Fibroblast of lung (primary cell): Measurements from ENCODE around the gene ARHGEF4. TPM values are rescaled to one million over a fixed set of nuclear protein-coding genes. Genes with fewer than 3 reads are reported as not detected.

ENCODE experiments used
- DNase-seq, 2 donors: peaks; one replicate each; pipeline versions ENCODE4 v3.0.0 to v3.0.0-alpha.2; 2010; ENCODE audit warnings: low read depth in 2 of 2
- H2AFZ ChIP-seq: 2 replicates; pipeline ENCODE4 v1.5.1; 2012; ENCODE audit warnings: low read length, control low read depth, inconsistent platforms
- H3K27ac ChIP-seq: 2 replicates; pipeline ENCODE4 v1.5.1; 2011; ENCODE audit warnings: low read length, control low read depth; ENCODE audit not compliant: insufficient read depth
- H3K27me3 ChIP-seq: 2 replicates; pipeline ENCODE4 v1.5.1; 2011; ENCODE audit warnings: mild to moderate bottlenecking, low read length; ENCODE audit not compliant: control insufficient read depth, insufficient read depth
- H3K36me3 ChIP-seq: 2 replicates; pipeline ENCODE4 v1.5.1; 2011; ENCODE audit warnings: low read length; ENCODE audit not compliant: control insufficient read depth, insufficient read depth
- H3K4me1 ChIP-seq: 2 replicates; pipeline ENCODE4 v1.5.1; 2011; ENCODE audit warnings: low read length; ENCODE audit not compliant: control insufficient read depth, insufficient read depth; ENCODE audit errors: extremely low read depth
- H3K4me2 ChIP-seq: 2 replicates; pipeline ENCODE4 v1.5.1; 2011; ENCODE audit warnings: low read length, control low read depth; ENCODE audit not compliant: insufficient read depth; ENCODE audit errors: extremely low read depth
- H3K4me3 ChIP-seq, 4 experiments: fragments of 200-600 bp in 1 of 4; sonication (generic) in 1 of 4; replicated peaks in 1 of 4; 2 replicates each; pipeline ENCODE4 v1.5.1; 2011 to 2016; ENCODE audit warnings: low read length in 4 of 4, low read depth in 3 of 4, mild to moderate bottlenecking in 3 of 4, control low read depth in 2 of 4, inconsistent platforms in 1 of 4, mixed read lengths in 1 of 4; ENCODE audit not compliant: insufficient read depth in 1 of 4; ENCODE audit errors: control extremely low read depth in 1 of 4
- H3K79me2 ChIP-seq: 2 replicates; pipeline ENCODE4 v1.5.1; 2012; ENCODE audit warnings: mild to moderate bottlenecking, low read length, inconsistent platforms; ENCODE audit not compliant: control insufficient read depth, insufficient read depth
- H3K9ac ChIP-seq: 2 replicates; pipeline ENCODE4 v1.5.1; 2011; ENCODE audit warnings: mild to moderate bottlenecking, low read length, control low read depth; ENCODE audit not compliant: insufficient read depth
- H3K9me3 ChIP-seq: 2 replicates; pipeline ENCODE4 v1.5.1; 2012; ENCODE audit warnings: low read depth, low read length; ENCODE audit not compliant: control insufficient read depth, insufficient read depth
- H4K20me1 ChIP-seq: 2 replicates; pipeline ENCODE4 v1.5.1; 2011; ENCODE audit warnings: low read length; ENCODE audit not compliant: control insufficient read depth, insufficient read depth; ENCODE audit errors: extremely low read depth
- EZH2 ChIP-seq: IDR thresholded peaks from 2 replicates; pipeline ENCODE4 v1.5.1; 2012; ENCODE audit warnings: low read length, control low read depth, mild to moderate bottlenecking; ENCODE audit errors: missing control alignments
- polyA plus RNA-seq, 2 donors: library from polyadenylated mRNA; depleted of rRNA in 1 of 2; stranded (reverse) in 1 of 2; unstranded in 1 of 2; fragments of >200 nt; gene quantifications; 2 replicates each; pipeline ENCODE4 v1.2.1, GENCODE V29; 2011 to 2012; ENCODE audit warnings: missing spikeins in 1 of 2
- total RNA-seq: library from RNA; depleted of rRNA; stranded (reverse); fragments of >200 nt; gene quantifications from 2 replicates; pipeline ENCODE4 v1.2.1, GENCODE V29; 2014
- TF ChIP-seq, protein P1 (sequence below), 2 donors: IDR thresholded peaks in 1 of 2; conservative IDR thresholded peaks in 1 of 2; 1 replicate in 1 of 2; 2 replicates in 1 of 2; pipeline ENCODE4 v1.5.1; 2011 to 2012; ENCODE audit warnings: low read length in 2 of 2, control low read depth in 1 of 2, inconsistent platforms in 1 of 2, low read depth in 1 of 2, mild to moderate bottlenecking in 1 of 2

The ARHGEF4 gene
- total and polyA plus RNA-seq, 2 donors (not counting 1 experiment from before 2014, with no cell fraction given), result 0.05 to 0.83 TPM

GRCh38 chr2:130933501-130933900 lies 96.8 kb downstream of the ARHGEF4 start:
- H2AFZ ChIP-seq, result no peak overlapping the region
- H3K9me3 ChIP-seq, result no peaks in the 10 kb centered on the region
- no peaks in the 10 kb centered on the region for H3K4me1 ChIP-seq
- H3K27me3 ChIP-seq, result no peaks in the 10 kb centered on the region
- no peaks in the 10 kb centered on the region for H4K20me1 ChIP-seq
- no peak overlapping the region for H3K27ac ChIP-seq
- no peak overlapping the region for H3K9ac ChIP-seq
- no peak for DNase-seq
- H3K79me2 ChIP-seq, result no peaks in the 10 kb centered on the region
- H3K4me3 ChIP-seq, result no peak overlapping the region
- H3K36me3 ChIP-seq, result no peaks in the 10 kb centered on the region
- TF ChIP-seq EZH2, result no peak
- TF ChIP-seq, protein P1, sequence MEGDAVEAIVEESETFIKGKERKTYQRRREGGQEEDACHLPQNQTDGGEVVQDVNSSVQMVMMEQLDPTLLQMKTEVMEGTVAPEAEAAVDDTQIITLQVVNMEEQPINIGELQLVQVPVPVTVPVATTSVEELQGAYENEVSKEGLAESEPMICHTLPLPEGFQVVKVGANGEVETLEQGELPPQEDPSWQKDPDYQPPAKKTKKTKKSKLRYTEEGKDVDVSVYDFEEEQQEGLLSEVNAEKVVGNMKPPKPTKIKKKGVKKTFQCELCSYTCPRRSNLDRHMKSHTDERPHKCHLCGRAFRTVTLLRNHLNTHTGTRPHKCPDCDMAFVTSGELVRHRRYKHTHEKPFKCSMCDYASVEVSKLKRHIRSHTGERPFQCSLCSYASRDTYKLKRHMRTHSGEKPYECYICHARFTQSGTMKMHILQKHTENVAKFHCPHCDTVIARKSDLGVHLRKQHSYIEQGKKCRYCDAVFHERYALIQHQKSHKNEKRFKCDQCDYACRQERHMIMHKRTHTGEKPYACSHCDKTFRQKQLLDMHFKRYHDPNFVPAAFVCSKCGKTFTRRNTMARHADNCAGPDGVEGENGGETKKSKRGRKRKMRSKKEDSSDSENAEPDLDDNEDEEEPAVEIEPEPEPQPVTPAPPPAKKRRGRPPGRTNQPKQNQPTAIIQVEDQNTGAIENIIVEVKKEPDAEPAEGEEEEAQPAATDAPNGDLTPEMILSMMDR (conservative IDR thresholded peaks at IDR 0.05 in 1 of 2, IDR thresholded peaks at IDR 0.05 in 1 of 2; ENCODE audit: low read depth in 1 of 2, low read length in 2 of 2), result no peak
- H3K4me2 ChIP-seq, result no peak overlapping the region

- no peak for DNase-seq
- H3K4me1 ChIP-seq, result no peaks in the 10 kb centered on the region
- TF ChIP-seq EZH2, result no peak
- TF ChIP-seq, protein P1 (conservative IDR thresholded peaks at IDR 0.05 in 1 of 2, IDR thresholded peaks at IDR 0.05 in 1 of 2; ENCODE audit: low read depth in 1 of 2, low read length in 2 of 2), result no peak
- no peaks in the 10 kb centered on the region for H3K36me3 ChIP-seq
- H3K79me2 ChIP-seq, result no peaks in the 10 kb centered on the region
- H4K20me1 ChIP-seq, result no peaks in the 10 kb centered on the region
- H3K4me3 ChIP-seq, result no peak overlapping the region
- H2AFZ ChIP-seq, result no peak overlapping the region
- H3K27ac ChIP-seq, result no peak overlapping the region
- H3K9ac ChIP-seq, result no peak overlapping the region
- H3K9me3 ChIP-seq, result no peaks in the 10 kb centered on the region
- H3K27me3 ChIP-seq, result no peaks in the 10 kb centered on the region
- H3K4me2 ChIP-seq, result no peak overlapping the region
Measured at GRCh38 chr2:130936451-130936850, 99.7 kb downstream of the ARHGEF4 start.

DNA sequence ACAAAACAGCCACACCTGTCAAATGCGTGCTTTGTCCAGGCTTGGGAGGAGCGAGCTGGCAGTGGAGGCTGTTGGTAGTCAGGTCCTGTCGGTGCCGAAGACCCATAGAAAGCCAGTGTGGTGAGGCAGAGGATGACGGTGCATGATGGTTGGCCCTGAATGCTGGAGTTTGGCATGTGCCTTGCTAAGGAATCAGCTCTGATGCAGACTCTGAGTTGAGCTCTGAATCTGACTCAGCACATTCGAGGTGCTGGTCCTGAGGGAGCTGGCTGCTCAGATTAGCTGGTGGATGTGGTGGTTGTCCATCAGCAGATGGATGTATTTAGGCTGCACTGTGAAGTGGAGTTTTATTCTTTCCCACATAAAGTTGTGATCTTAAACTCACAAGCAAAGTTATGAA lies 111.3 kb downstream of the ARHGEF4 start:
- H3K4me3 ChIP-seq, result no peak overlapping the region
- no peak overlapping the region for H2AFZ ChIP-seq
- no peaks in the 10 kb centered on the region for H4K20me1 ChIP-seq
- H3K27ac ChIP-seq, result no peak overlapping the region
- no peak overlapping the region for H3K9ac ChIP-seq
- H3K4me1 ChIP-seq, result no peaks in the 10 kb centered on the region
- no peak for DNase-seq
- TF ChIP-seq, protein P1 (conservative IDR thresholded peaks at IDR 0.05 in 1 of 2, IDR thresholded peaks at IDR 0.05 in 1 of 2; ENCODE audit: low read depth in 1 of 2, low read length in 2 of 2), result no peak
- no peak for TF ChIP-seq EZH2
- H3K9me3 ChIP-seq, result no peaks in the 10 kb centered on the region
- no peak overlapping the region for H3K4me2 ChIP-seq
- no peaks in the 10 kb centered on the region for H3K36me3 ChIP-seq
- H3K27me3 ChIP-seq, result no peaks in the 10 kb centered on the region
- no peaks in the 10 kb centered on the region for H3K79me2 ChIP-seq
